Measurements from ENCODE around the gene ME3.

Gene ME3

DNA sequence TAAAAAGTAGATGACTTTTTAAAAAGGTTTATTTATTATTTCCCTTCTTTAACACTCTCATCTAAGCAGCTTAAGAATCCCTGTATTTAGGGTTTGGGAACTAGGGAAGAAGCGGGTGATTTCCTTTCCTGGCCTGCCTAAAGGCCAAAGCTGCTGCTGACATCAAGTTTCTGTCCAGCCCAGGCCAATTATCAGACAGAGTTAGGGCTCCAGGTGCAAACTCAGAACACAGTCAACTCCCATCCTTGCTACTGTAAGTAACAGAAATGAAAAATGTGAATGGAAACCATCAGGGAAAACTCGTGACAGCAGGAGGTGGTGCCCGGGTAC is 188.8 kb downstream of the ME3 start:
- DNase-seq: no peak

DNA sequence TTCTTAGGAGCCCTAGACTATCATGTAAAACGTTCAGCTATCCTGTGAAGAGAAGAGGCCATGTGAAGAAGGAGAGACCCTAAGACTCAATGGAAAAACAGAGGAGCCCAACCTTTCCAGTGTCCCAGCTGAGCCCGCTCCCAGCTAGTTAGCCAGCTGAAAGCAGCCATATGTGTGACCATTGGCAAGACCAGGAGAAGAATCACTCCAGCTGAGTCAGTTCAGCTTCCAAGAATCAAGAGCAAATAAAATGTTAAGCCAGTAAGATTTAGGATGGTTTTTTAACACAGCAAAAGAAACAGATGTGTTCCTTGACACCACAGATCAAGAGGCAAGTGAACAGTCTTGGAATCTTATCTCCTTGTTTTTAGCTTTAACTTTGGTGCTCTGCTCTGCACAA is 189.7 kb downstream of the ME3 start:
- no peak for DNase-seq

DNA sequence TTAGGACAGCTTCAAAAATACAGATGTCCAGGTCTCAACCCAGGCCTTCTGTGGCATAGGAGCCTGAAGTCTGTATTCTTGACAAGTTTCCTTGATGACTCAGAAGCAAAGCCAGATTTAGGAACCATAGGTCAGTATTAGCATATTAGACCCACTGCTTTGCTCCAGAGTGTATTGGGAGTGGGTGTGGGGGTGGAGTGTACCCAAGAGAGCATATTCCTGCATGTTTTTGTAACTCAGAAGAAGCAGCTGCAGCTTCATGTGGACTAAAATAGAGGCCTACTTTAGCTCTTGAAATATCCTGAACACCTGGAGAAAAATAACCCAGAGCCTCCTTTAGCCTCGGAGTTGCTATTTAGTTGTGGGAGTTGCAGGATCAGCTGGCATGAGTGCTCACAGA is 191.0 kb downstream of the ME3 start:
- DNase-seq: no peak

DNA sequence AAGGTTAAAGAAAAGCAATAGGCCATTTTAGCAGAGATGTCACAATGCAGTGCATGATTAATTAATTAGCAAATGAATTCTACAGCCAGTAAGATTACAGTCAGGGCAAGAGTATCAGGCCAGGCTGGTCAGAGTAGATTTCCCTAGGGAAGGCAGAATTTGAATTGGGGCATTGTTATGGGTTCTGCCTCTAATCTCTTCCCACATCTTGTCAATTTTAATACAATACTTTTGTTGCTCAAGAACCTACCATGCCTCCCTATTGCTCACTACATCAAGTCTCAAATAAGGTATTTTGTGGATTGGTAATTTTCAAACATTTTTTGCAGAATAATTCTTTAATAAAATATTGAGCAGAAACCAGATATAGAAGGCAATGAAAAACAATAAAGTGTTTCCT is 194.1 kb downstream of the ME3 start:
- no peak for DNase-seq

DNA sequence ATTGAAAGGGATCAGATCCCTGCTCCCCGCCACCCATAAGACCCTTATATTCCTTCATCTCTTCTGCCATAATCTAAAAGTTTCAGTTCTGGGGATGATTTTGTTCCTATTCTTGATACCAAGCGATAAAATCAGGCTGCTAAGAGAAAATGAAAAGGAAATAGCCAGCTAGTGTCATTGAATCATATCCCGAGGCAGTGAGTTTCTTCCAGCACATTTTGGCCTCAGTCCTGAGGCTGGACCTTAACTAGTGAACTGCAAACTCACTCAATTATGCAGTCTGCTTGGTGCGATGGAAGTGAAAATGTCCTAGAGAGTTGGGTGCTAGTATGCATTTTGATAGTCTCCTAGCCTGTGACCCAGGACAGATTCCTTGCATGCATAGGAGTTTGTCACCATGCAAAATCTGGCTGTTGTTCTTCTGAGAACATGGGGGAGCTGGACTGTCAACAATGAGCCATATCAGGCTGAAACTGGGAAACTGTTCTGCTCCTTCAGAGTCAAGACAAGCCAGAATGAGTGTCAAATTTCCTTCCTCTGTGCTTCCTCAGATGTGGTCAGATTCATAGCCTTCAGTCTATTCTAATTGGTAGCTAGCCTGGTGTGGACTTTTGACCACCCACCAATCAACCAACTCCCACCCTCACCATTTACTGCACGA is 194.8 kb downstream of the ME3 start:
- DNase-seq: no peak

DNA sequence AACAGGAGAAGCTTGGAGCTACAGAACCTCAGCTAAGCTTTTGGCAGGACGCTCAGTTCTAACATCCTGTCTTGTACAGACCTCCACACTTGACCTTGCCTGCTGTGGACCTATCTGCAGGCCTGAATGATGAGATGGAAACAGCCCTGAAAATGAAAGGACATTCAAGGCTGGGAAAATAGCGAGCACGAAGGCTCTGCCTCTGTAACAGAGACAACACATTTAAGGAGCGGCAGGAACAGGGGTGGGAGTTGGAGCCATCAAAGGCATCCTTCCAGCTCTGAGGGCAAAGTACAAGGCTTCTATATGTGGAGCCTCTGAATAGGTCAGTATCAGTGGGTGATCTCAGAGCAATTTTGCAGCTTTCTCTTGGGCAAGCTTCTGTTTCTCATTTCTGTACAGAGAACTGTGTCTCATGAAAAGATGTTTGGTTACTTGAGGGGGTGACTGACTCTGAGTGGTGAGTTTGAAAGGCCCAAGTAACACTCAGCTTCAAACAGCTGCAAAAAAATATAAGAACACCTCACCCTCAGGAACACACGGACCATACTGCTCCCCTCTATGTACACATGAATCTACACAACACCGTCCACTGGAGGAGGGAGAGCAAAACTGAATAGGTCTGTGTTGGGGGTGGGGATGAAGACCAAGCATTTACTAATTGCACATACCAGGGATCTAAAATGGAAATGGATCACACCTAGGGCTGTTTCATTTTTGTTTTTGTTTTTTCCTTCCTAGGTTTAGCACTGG is 196.1 kb downstream of the ME3 start:
- DNase-seq: no peak

DNA sequence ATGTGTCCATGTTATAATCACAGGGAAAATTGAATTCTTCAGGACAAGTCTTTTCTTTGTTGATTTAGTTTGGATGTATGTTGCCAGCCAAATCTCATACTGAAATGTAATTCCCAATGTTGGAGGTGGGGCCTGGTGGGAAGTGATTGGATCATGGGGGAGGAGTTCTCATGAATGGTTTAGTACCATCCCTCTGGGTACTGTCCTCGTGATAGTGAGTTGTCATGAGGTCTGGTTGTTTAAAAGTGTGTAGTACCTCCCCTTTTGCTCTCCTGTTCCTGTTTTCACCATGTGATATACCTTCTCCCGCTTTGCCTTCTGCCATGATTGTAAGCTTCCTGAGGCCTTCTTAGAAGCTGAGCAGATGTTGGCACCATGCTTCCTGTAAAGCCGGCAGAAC is 197.4 kb downstream of the ME3 start:
- no peak for DNase-seq

DNA sequence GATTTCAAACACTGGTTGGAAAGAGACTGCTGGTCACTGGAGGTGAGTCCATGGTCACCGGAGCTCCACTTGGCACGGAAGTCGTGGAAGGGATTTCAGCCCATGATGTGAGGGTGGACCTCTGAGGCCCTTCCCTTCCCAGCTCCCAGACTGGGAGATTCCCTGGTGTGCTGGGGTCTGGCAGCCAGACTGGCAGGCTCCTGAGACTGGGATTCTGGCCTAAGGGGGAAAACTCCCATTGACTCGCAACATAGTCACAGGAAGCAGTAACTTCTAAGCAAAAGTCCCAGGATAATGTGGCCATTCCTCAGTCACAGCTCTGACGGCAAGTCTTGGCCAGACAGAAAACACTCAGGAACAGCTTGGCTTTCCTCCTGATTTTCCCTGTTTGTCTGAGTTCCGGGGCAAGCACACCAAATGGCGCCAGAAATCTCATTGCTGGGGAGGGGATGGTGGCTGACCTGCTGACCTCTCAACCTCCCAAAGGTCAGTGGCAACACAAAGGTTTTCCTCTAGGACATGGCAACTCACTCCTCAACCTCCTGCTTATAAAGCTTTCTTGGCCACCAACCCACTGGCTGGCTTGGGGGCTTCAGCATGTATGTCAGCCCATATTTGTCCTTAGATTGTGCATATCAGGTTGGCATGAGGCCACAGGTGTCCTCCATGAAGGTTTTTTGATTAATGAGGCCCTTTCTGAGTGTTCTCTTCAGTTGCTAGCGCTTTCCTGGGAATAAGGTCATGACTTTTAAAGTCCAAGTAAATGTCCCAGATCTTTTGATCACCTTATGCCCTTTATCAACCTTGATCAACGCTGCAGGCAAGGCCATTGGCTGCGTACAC is 198.2 kb downstream of the ME3 start:
- DNase-seq: no peak

DNA sequence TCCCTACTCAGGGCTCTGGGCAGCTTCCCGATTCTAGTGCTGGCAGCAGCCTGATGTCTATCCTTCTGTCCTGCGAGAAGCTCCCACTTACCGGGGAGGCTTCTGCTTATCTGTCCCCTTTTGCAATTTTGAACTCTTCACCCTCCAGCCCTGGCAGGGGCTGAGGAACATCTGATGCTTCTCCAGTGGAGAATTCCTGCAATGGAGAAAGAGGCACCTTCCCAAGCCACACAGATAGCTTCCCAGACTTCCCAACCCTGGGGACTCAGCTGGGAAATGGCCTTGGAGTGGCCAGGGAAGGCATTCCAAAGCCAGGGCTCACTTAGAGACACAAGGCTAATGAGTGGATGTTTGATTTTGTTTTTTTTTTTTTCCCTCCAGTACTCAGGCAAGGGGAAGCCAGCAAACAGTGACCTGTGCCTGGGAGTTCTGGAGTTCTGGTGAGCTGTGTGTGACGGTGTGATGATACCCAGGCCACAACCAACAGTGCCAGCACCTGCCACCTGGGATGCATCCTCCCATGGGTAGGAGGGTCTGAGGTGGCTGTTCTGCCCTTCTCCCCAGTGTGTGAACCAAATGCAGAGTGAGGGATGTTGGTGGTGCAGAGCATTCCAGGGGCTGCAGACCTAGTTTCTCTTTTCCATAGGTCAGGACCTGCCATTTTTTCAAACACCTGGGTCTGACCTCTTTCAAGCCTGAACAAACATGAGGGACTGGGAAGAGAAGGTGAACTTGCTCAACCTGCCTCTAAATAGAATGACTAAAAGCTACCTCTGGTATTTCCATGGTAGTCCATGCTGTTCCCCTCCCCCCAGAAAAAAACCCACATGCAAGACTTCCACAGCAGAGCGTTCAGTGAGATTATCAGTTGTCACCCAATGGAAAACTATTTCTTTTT is 202.7 kb downstream of the ME3 start:
- no peak for DNase-seq

DNA sequence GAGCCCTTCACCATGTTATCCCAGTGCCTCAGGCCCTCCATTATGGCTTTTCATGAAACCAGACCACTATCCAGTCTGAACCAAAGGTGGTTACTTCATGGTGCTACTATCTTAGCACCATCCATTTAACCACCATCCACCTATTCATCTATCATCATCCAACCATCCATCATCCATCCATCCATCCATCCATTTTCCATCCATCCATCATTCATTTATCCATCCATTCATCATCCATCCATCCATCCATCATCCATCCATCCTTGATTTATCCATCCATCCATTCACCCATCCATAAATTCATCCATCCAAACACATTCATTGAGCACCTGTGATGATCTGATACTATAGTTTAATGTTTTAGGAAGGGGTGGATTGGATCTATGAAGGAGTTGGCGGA is 204.2 kb downstream of the ME3 start:
- DNase-seq: no peak

DNA sequence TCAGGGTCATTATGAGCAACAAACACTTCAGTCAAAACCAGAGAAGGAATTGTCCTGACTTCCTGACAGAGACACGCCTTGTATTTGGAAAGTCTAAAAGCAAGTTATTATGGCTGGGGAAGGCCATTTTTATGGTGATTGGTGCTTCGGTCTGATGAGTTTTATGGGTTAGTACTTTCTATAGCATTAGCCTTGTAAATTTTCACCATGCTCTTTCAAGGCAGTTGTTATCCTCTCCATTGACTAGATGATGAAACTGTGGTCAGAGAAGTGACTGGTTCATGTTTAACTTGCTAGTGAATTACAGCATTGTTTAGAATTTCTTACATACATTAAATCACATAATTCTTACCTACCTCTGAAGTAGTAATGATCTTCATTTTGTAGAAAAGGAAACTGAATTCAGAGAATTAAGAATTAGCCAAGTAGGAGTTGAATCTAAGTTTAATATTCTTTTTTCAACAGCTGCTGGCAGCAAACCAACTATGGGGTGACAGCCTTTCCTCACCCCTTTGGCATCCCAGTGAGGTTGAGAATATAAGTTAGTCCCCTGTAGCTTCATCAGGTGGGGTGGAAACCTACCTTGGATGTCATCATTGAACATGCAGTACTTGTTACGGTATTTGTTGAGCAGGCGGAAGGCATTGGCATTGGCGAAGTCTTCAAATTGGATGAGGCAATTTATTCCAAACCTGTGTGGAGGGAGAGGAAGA is 207.8 kb downstream of the ME3 start:
- DNase-seq: no peak

DNA sequence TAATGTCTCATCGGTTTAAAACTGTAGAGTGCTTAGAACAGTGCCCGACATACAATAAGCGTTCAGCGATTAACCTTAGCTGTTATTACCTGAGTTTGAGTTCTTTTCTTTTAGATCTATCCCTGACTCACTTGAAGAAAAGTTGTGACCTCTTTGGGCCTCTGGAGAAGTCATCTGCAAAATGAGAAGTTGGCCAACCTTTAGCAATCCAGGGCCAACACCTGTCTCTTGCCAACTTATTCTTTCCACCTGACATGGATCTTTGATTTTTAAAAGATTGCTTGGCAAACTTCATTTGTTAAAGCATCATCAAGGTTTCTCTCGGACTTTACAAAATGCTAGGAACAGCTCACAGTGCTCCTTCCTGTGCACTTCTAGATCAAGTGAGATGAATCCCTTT is 208.5 kb downstream of the ME3 start:
- no peak for DNase-seq

DNA sequence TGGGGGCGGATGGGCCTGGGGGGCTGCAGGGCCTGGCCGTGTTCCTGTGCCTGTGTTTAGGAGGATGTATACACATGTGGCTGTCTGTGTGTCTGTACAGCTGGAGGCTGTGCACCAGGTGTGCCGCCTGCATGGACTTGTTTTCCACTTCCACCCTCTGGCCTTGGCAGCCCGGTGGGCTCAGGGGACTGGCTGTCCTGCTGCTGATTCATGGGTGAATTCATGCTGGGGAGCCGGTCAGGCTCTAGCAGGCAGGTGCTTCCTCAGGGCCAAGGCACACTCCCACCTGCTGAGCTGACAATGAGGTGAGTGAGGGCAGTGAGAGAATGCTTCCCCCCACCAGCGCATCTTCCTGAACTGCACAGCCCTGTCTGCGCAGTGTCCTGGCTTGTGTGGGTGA is 209.3 kb downstream of the ME3 start:
- no peak for DNase-seq

DNA sequence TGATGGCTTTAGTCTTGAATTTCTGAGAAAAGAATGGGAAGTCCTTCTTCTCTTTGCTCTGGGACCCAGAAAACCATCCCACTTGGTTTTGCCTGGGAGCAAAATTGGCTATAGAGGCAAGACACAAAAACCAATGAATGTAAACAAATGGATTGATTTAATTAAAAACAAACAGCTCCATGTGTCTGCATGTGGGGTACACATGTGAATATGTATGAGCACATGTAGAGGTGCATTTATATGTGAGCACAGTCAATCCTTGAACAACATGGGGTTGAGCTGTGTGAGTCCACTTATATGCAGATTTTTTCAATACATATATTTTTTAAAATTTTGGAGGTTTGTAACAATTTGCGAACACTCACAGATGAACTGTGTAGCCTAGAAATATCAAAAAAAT is 210.5 kb downstream of the ME3 start:
- no peak for DNase-seq

DNA sequence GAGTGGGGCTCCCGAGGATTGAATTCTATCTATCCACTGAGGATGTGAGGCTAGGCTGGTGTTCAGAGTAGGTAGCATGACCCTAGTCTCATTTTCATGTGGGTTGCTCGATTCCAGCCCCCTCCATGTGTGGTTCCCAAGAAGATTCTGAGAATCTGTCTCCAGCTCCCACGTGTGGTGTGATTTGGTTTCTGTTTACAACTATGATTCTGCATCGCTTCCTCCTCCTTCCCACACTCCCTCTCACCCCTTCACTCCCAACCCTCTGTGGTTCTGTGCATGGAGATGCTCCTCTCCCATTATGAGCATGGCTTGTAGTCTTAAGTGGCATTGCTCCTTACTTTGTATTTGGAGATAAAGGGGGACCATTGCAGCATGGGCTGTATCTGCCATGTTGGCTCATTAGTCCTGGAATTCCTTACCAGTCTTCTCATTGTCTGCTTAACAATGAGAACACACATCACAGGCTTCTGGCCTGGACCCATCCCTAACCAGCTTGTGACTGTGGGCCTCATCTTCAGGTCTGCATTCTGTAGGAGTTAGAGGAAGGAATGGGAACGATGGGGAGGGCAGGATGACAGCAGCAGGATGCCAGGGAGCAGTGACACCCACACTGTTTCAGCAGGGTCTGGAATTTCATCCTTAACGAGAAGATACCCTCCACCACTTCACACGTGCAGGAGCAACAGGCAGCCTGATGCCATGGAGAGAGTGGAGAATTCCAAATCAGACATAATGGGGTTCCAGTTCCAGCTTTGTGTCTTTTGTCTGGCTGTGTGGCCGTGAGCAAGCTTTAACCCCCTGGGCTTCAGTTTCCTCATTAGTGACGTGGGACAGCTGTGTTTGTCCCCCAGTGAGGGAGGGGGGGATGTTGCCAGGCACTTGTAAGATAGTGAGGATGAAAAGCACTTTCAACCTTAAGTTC is 211.7 kb downstream of the ME3 start:
- no peak for DNase-seq

DNA sequence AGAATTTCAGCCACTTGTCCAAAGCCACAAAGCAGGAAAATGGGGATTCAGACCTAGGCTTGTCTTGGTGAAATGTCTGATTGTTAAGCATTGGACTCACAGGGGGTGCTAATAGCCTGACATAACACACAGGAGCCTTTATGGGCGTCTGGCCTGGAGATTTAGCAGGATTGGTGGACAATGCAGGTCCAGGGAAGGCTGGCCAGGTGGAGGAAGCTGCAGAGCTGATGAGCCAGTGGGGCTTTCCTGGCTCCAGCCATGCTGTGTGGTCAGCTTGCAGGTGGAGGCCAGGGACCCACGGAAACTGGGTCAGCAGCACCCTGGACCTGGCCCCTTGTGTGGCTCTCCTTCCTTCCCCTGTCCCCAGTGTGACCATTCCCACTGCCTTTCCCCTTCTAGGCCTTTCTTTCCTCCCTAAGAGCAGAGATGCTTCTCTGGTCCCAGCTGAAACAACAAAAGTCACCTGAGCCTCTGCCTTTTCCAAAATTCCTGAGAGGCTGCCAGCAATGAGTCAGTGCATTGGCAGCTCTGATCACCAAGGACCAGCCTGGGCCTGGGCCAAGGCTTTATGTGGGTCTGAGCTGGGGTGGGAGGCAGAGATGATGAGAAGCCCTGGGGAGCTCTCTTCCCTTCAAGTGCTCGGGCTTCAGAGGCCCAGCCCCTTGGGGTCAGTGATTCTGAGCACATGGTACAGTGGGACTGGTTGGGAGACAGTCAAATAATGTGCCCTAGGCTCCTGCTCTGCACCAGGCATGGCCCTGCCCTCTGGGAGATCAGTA is 212.5 kb downstream of the ME3 start:
- no peak for DNase-seq

DNA sequence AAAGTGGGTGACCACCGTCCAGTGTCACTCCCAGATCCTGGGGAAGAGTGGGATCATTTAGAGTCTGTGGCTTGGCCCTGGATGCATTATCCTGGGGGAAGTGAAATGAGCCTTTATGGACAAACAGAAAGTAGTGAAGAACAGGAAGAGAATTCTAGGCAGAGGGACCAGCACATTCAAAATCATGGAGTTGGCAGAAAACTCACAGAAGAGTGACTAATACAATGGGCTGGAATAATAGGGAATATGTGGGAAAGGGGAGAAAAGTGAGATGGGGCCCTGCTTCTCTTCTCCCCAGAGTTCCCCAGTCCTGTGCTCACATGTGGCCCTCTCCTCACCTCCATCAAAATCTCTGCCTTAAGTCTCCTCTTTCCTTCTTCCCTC is 213.4 kb downstream of the ME3 start:
- no peak for DNase-seq

DNA sequence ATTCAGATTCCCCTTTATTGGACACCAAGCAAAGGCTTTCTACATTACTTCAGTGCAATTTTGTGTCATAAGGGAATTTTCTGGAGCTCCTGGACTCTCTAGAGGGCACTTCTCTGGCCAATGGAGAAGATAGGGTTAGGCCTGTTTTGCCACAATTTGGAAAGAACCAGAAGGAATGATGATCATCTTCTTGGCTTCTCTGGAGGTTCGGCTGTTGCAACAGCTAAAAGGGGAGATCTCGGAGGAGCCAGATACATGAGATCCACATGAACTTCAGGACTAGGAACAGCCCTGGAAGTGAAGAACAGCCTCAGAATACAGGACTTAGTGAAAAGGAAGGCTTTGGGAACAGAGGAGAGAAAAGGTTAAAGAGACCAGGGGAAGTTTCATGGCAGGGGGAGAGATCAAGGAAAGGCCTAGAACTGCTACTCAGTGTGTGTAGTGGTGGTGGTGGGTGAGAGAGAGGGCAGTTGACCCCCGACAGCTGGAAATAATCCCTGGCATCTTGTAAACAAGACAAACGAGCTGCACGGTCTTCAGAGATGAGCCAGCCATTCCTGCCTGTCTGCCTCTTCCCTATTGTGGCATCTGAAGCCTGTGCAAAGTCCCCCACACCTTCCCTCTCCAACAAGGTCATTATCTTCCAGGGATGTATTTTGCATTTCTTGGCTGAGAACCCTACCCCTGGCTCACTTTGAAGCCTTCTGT is 214.0 kb downstream of the ME3 start:
- no peak for DNase-seq

DNA sequence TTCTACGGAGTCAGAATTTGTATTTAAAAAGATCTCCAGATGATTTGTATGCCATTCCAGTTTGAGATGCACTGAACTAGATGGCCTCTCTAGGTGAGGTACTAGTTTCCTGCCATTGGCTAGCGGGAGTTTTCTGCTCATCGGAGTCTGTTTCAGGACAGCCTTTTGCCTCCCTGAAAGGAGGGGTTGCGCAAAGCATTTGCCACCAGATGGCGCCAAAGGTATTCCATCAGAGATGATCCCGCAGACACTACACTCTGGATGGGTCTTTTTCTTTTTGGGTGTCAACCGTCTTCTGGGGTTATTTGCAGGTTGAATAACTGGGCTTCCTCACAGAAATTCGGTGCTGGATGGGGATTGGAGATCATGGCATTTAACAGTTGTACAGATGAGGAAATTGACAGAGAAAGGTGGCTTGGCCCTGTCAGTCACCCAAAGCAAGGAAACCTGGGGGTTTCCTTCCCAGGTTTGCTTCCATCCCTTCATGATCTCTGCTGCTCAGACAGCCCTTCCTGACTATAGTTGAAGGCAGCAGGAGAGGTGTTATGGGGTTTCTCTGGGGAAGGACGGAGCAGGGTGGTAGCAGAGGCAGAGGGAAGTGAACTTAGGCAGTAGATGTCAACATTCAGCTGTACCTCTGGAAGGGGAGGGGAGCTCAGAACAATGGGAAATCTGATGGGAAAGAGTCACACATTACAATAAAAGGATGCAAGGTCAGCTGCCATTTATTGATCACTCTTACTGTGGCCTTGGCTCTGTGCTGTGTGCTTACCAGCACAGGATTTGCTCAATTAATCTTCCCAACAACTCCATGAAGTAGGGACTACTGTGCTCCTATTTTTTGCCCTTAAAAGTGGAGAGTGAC is 216.1 kb downstream of the ME3 start:
- DNase-seq: peak; percentile 51

All from NCI-H1417 treated with DMSO at 0.1 percent for 48 hours (cell line).